ENCODE results near the gene SUMF1. TPM values are rescaled to one million over a fixed set of nuclear protein-coding genes. Genes with fewer than 3 reads are reported as not detected.

The SUMF1 gene
- total RNA-seq, 5 donors from 2014 or later (not counting 1 experiment from before 2014, with no cell fraction given): 15.5 to 20.8 (median 17.2) TPM

DNA sequence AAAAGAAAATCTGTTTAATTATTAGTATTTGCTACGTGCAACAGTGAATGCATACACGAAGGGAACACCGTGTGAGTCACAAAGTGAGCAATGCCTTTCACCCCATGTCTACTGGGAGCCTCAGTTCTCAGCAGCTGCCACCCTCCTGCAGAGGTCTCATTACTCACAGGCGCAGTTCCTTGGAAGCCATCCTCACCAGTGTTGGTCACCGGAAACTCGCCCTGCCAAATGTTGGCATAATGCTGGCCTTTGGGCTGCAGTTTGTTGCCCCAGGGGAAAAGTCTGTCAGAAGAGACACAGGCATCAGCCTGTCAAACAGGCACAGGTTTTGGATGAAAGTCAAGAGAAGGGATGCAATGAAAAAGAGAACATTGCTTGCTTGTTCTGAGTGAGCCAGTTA, 50.1 kb downstream of the SUMF1 start:
- ChIA-PET CTCF (no interaction called here), POLR2A (no interaction called here)
- Mint-ChIP-seq H3K4me3 (no peak overlapping the region), H3K4me1 (no peaks in the 10 kb centered on the region), H3K27ac (no peak overlapping the region), H3K9me3 (no peaks in the 10 kb centered on the region), H3K36me3 (peaks cover 32% of the 10 kb centered on the region), H3K27me3 (no peaks in the 10 kb centered on the region)
- no peaks in the 10 kb centered on the region for H3K27me3 ChIP-seq (replicated peaks in 1 of 2; ENCODE audit: control insufficient read depth in 2 of 2, extremely low read depth in 1 of 2, insufficient read depth in 2 of 2, low read length in 1 of 2)
- H3K9me3 ChIP-seq: no peaks in the 10 kb centered on the region
- peaks cover 3 to 42% of the 10 kb centered on the region in 2 donors for H3K36me3 ChIP-seq (ENCODE audit: control insufficient read depth in 2 of 2, extremely low read depth in 1 of 2, insufficient read depth in 1 of 2, low read length in 1 of 2)
- 100% methylated on average over 2 of the region's 6 CpGs for WGBS (ENCODE audit: insufficient coverage)
- no peaks in the 10 kb centered on the region for H3K4me1 ChIP-seq (ENCODE audit: control insufficient read depth in 1 of 2, extremely low read depth in 1 of 2, insufficient read depth in 2 of 2, low read length in 2 of 2)
- H3K27ac ChIP-seq (ENCODE audit: low read length): no peak overlapping the region
- ATAC-seq (replicated peaks in 1 of 4) (no peak), DNase-seq (no peak)
- no peak overlapping the region for H3K4me3 ChIP-seq (ENCODE audit: control insufficient read depth in 1 of 2, extremely low read depth in 1 of 2, low read length in 1 of 2)

DNA sequence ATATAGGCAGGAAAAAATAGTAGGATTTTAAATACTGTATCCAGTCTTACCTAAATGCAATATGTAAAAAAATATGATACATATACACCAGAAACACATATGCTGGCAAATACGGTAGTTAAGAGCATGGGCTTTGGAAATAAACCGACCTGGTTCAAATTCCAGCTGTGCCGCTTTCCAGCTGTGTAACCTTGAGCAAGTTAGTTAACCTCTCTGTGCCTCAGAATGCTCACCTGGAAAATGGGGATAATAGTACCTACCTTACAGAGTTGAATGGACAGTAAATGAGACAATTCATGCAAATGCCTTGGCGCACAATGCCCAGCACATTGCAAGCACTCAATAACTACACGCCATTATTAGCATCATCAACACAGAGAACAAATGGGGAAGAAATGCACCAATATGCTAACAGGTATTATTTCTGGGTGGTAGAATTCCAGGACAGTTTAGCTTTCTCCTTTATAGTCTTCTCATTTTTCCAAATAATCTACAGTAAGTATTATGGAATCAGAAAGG, 50.6 kb downstream of the SUMF1 start:
- Mint-ChIP-seq H3K36me3 (peaks cover 34% of the 10 kb centered on the region), H3K4me3 (no peak overlapping the region), H3K27me3 (no peaks in the 10 kb centered on the region), H3K27ac (no peak overlapping the region), H3K4me1 (no peaks in the 10 kb centered on the region), H3K9me3 (no peaks in the 10 kb centered on the region)
- ChIA-PET POLR2A (no interaction called here), CTCF (no interaction called here)
- no peaks in the 10 kb centered on the region for H3K27me3 ChIP-seq (replicated peaks in 1 of 2; ENCODE audit: control insufficient read depth in 2 of 2, extremely low read depth in 1 of 2, insufficient read depth in 2 of 2, low read length in 1 of 2)
- H3K4me3 ChIP-seq (ENCODE audit: control insufficient read depth in 1 of 2, extremely low read depth in 1 of 2, low read length in 1 of 2): no peak overlapping the region
- WGBS (ENCODE audit: insufficient coverage): 100% methylated on average over 1 of the region's 5 CpGs
- no peak overlapping the region for H3K27ac ChIP-seq (ENCODE audit: low read length)
- no peaks in the 10 kb centered on the region for H3K9me3 ChIP-seq
- ATAC-seq (replicated peaks in 1 of 4) (no peak), DNase-seq (no peak)
- no peaks in the 10 kb centered on the region for H3K4me1 ChIP-seq (ENCODE audit: control insufficient read depth in 1 of 2, extremely low read depth in 1 of 2, insufficient read depth in 2 of 2, low read length in 2 of 2)
- peaks cover 3 to 42% of the 10 kb centered on the region in 2 donors for H3K36me3 ChIP-seq (ENCODE audit: control insufficient read depth in 2 of 2, extremely low read depth in 1 of 2, insufficient read depth in 1 of 2, low read length in 1 of 2)

DNA sequence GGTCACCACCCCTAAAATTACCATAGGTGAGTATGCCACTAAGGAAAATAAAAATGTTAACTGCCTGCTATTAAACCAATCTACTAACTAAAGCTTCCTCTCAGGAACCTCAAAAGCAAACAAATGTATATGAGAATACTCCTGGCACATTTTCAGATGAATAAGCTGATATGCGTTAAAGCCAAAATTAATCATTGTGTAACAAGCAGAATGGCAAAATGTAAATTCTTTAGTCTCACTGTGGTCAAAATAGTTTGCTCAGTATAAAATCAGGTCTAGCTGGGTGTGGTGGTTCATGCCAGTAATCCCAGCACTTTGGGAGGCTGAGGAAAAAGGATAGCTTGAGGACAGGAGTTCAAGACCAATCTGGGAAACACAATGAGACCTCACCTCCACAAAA, 53.6 kb downstream of the SUMF1 start:
- Mint-ChIP-seq H3K27ac (no peak overlapping the region), H3K4me1 (peaks cover 0 to 14% (median 13%) of the 10 kb centered on the region in 3 donors), H3K36me3 (peaks cover 51% of the 10 kb centered on the region), H3K4me3 (no peak overlapping the region), H3K9me3 (no peaks in the 10 kb centered on the region), H3K27me3 (no peaks in the 10 kb centered on the region)
- H3K27me3 ChIP-seq (replicated peaks in 1 of 2; ENCODE audit: control insufficient read depth in 2 of 2, extremely low read depth in 1 of 2, insufficient read depth in 2 of 2, low read length in 1 of 2): no peaks in the 10 kb centered on the region
- H3K4me3 ChIP-seq (ENCODE audit: control insufficient read depth in 1 of 2, extremely low read depth in 1 of 2, low read length in 1 of 2): no peak overlapping the region
- H3K4me1 ChIP-seq (ENCODE audit: control insufficient read depth in 1 of 2, extremely low read depth in 1 of 2, insufficient read depth in 2 of 2, low read length in 2 of 2): no peaks in the 10 kb centered on the region
- H3K9me3 ChIP-seq: no peaks in the 10 kb centered on the region
- peaks cover 3 to 46% of the 10 kb centered on the region in 2 donors for H3K36me3 ChIP-seq (ENCODE audit: control insufficient read depth in 2 of 2, extremely low read depth in 1 of 2, insufficient read depth in 1 of 2, low read length in 1 of 2)
- no peak for ATAC-seq (replicated peaks in 1 of 4)
- CTCF ChIA-PET: interaction anchor here in 1 of 2 donors (1.2 kb wide), 1 partner anchor 62 kb away, joined by 3 read pairs; no protein-coding TSS in a partner anchor
- DNase-seq: no peak
- H3K27ac ChIP-seq (ENCODE audit: low read length): no peak overlapping the region
- POLR2A ChIA-PET: no interaction called here
- no CpG with 5 or more reads among the region's 1 CpG for WGBS (ENCODE audit: insufficient coverage)

DNA sequence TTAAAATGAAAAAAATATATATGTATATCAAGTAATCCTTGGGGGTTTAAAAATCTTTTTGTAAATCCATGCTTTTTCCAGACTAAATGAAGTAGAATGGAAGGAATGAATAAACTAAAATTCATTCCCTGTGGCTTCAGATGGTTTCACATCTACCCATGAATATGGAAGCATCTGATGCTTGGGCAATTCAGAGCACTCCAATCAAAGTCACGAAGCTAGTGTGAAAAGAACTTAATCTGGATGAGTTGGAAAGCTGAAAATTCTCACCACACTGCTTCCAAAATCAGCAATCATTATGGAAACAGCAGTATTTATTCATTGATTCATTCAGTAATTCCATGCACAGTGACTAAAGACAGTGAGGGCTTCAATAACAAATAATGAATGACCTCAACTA, 55.2 kb downstream of the SUMF1 start:
- ChIA-PET CTCF (no interaction called here), POLR2A (no interaction called here)
- Histone ChIP-seq H3K27ac (ENCODE audit: low read length) (no peak overlapping the region), H3K4me3 (ENCODE audit: control insufficient read depth in 1 of 2, extremely low read depth in 1 of 2, low read length in 1 of 2) (no peak overlapping the region), H3K9me3 (no peaks in the 10 kb centered on the region), H3K27me3 (replicated peaks in 1 of 2; ENCODE audit: control insufficient read depth in 2 of 2, extremely low read depth in 1 of 2, insufficient read depth in 2 of 2, low read length in 1 of 2) (no peaks in the 10 kb centered on the region), H3K36me3 (ENCODE audit: control insufficient read depth in 2 of 2, extremely low read depth in 1 of 2, insufficient read depth in 1 of 2, low read length in 1 of 2) (peaks cover 3 to 32% of the 10 kb centered on the region in 2 donors), H3K4me1 (ENCODE audit: control insufficient read depth in 1 of 2, extremely low read depth in 1 of 2, insufficient read depth in 2 of 2, low read length in 2 of 2) (no peaks in the 10 kb centered on the region)
- Mint-ChIP-seq H3K4me3 (no peak overlapping the region), H3K27me3 (no peaks in the 10 kb centered on the region), H3K36me3 (peaks cover 53% of the 10 kb centered on the region), H3K27ac (no peak overlapping the region), H3K9me3 (no peaks in the 10 kb centered on the region), H3K4me1 (peaks cover 0 to 19% (median 18%) of the 10 kb centered on the region in 3 donors)
- no peak for ATAC-seq (replicated peaks in 1 of 4)
- WGBS (ENCODE audit: insufficient coverage): no CpG with 5 or more reads among the region's 1 CpG
- DNase-seq: no peak

DNA sequence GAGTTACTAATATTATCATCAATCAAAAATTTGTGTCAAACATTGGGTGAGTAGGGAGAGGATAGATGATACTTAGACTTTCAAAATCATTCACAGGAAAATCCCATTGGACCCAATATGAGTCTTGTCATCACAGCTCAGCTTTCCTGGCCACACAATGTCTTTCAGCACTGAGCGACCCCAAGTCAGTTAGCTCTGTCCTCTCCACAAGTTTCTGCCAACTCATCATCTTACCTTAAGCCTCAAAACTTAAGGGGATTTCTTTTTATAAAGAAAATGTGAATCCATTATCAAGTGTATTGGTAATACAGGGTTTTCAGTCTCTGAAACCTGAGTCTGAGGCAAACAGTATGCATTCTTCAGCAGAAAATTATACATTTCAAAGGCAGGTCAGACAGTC, 55.8 kb downstream of the SUMF1 start:
- Histone ChIP-seq H3K27me3 (replicated peaks in 1 of 2; ENCODE audit: control insufficient read depth in 2 of 2, extremely low read depth in 1 of 2, insufficient read depth in 2 of 2, low read length in 1 of 2) (no peaks in the 10 kb centered on the region), H3K27ac (ENCODE audit: low read length) (no peak overlapping the region), H3K36me3 (ENCODE audit: control insufficient read depth in 2 of 2, extremely low read depth in 1 of 2, insufficient read depth in 1 of 2, low read length in 1 of 2) (peaks cover 3 to 26% of the 10 kb centered on the region in 2 donors), H3K4me1 (ENCODE audit: control insufficient read depth in 1 of 2, extremely low read depth in 1 of 2, insufficient read depth in 2 of 2, low read length in 2 of 2) (no peaks in the 10 kb centered on the region), H3K4me3 (ENCODE audit: control insufficient read depth in 1 of 2, extremely low read depth in 1 of 2, low read length in 1 of 2) (no peak overlapping the region), H3K9me3 (no peaks in the 10 kb centered on the region)
- CTCF ChIA-PET: interaction anchor here in 1 of 2 donors (0.5 to 0.6 kb wide), 2 partner anchors 18 to 76 kb away, joined by 3 to 4 read pairs; no protein-coding TSS in a partner anchor
- Mint-ChIP-seq H3K36me3 (peaks cover 57% of the 10 kb centered on the region), H3K4me1 (peaks cover 0 to 23% (median 21%) of the 10 kb centered on the region in 3 donors), H3K27ac (no peak overlapping the region), H3K9me3 (no peaks in the 10 kb centered on the region), H3K4me3 (no peak overlapping the region), H3K27me3 (no peaks in the 10 kb centered on the region)
- no peak for ATAC-seq (replicated peaks in 1 of 4)
- no peak for DNase-seq
- WGBS (ENCODE audit: insufficient coverage): no CpG with 5 or more reads among the region's 1 CpG
- POLR2A ChIA-PET: no interaction called here

DNA sequence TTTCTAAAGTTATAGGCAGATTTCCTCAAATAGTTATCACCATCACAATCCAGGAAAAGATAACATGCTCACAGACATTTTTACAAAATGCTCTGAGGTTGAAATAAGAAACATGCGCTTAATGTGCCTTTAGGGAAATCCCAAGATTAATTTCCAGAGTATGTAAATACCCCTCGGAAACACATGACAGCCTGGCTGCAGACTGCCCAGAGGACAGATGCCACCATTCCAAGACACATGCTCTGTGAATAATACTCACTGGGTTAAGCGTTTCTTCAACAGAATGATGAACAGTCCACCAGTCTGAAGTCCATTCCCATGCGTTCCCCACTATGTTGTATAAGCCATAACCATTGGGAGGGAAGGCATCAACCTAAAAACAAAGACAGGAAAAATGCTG, 56.5 kb downstream of the SUMF1 start:
- H3K27me3 Mint-ChIP-seq: no peaks in the 10 kb centered on the region
- no peak overlapping the region for H3K4me3 ChIP-seq (ENCODE audit: control insufficient read depth in 1 of 2, extremely low read depth in 1 of 2, low read length in 1 of 2)
- WGBS (ENCODE audit: insufficient coverage): 80% methylated on average over 2 of the region's 4 CpGs
- no peaks in the 10 kb centered on the region for H3K27me3 ChIP-seq (replicated peaks in 1 of 2; ENCODE audit: control insufficient read depth in 2 of 2, extremely low read depth in 1 of 2, insufficient read depth in 2 of 2, low read length in 1 of 2)
- no peaks in the 10 kb centered on the region for H3K9me3 Mint-ChIP-seq
- DNase-seq (no peak), ATAC-seq (replicated peaks in 1 of 4) (no peak)
- ChIA-PET CTCF (interaction anchor here (0.5 to 1.5 kb wide), 2 partner anchors 17 to 60 kb away, joined by 4 read pairs; no protein-coding TSS in a partner anchor), POLR2A (no interaction called here)
- H3K4me3 Mint-ChIP-seq: no peak overlapping the region
- H3K27ac ChIP-seq (ENCODE audit: low read length): no peak overlapping the region
- no peak overlapping the region for H3K27ac Mint-ChIP-seq
- peaks cover 58% of the 10 kb centered on the region for H3K36me3 Mint-ChIP-seq
- H3K4me1 ChIP-seq (ENCODE audit: control insufficient read depth in 1 of 2, extremely low read depth in 1 of 2, insufficient read depth in 2 of 2, low read length in 2 of 2): no peaks in the 10 kb centered on the region
- peaks cover 0 to 23% (median 21%) of the 10 kb centered on the region in 3 donors for H3K4me1 Mint-ChIP-seq
- H3K36me3 ChIP-seq (ENCODE audit: control insufficient read depth in 2 of 2, extremely low read depth in 1 of 2, insufficient read depth in 1 of 2, low read length in 1 of 2): peaks cover 3 to 22% of the 10 kb centered on the region in 2 donors
- H3K9me3 ChIP-seq: no peaks in the 10 kb centered on the region

Measured in T-cell (primary cell).